HCT116 (cell line): ENCODE results near the gene AKAP9.

Experiments used
- ATF3 ChIP-seq: IDR thresholded peaks from 2 replicates; pipeline ENCODE4 v1.6.1; 2012
- CEBPB ChIP-seq: IDR thresholded peaks from 2 replicates; pipeline ENCODE4 v1.6.1; 2012; ENCODE audit warnings: low read depth
- EGR1 ChIP-seq: IDR thresholded peaks from 2 replicates; pipeline ENCODE4 v1.6.1; 2012; ENCODE audit warnings: low read depth
- EZH2phosphoT487 ChIP-seq: fragments of 200-600 bp; IDR thresholded peaks from 2 replicates; pipeline ENCODE4 v1.6.1; 2018; ENCODE audit warnings: antibody characterized with exemption, borderline replicate concordance
- JUND ChIP-seq: IDR thresholded peaks from 2 replicates; pipeline ENCODE4 v1.6.1; 2012
- POLR2A ChIP-seq: IDR thresholded peaks from 2 replicates; pipeline ENCODE4 v1.7.0; 2011; ENCODE audit warnings: borderline replicate concordance; ENCODE audit not compliant: insufficient read depth, insufficient read length; ENCODE audit errors: extremely low read depth
- POLR2AphosphoS5 ChIP-seq: IDR thresholded peaks from 2 replicates; pipeline ENCODE4 v1.6.1; 2011; ENCODE audit warnings: mild to moderate bottlenecking, low read depth, low read length, moderate library complexity
- ZFX ChIP-seq: fragments of 450-650 bp; IDR thresholded peaks from 2 replicates; pipeline ENCODE4 v1.6.1; 2017
- ZNF274 ChIP-seq: fragments of 200-500 bp; sonication (Bioruptor generic); IDR thresholded peaks from 2 replicates; pipeline ENCODE4 v1.6.1; 2014; ENCODE audit warnings: mild to moderate bottlenecking, low read depth, low read length, inconsistent platforms
- TF ChIP-seq, protein P1 (sequence below), 3 experiments: fragments of 200-600 bp in 1 of 3; sonication (generic) in 1 of 3; IDR thresholded peaks in 2 of 3; conservative IDR thresholded peaks in 1 of 3; 2 replicates each; pipeline ENCODE4 v1.5.1; 2012 to 2017; ENCODE audit warnings: low read depth in 2 of 3, low read length in 2 of 3, antibody characterized with exemption in 1 of 3, borderline replicate concordance in 1 of 3, control low read depth in 1 of 3, mild to moderate bottlenecking in 1 of 3, mixed read lengths in 1 of 3, mixed run types in 1 of 3, moderate library complexity in 1 of 3; ENCODE audit not compliant: insufficient read depth in 1 of 3

- TF ChIP-seq POLR2AphosphoS5 (no peak), ATF3 (no peak), ZNF274 (no peak), EGR1 (no peak), JUND (no peak), POLR2A (no peak), EZH2phosphoT487 (no peak), CEBPB (no peak), ZFX (no peak)
- TF ChIP-seq, protein P1, sequence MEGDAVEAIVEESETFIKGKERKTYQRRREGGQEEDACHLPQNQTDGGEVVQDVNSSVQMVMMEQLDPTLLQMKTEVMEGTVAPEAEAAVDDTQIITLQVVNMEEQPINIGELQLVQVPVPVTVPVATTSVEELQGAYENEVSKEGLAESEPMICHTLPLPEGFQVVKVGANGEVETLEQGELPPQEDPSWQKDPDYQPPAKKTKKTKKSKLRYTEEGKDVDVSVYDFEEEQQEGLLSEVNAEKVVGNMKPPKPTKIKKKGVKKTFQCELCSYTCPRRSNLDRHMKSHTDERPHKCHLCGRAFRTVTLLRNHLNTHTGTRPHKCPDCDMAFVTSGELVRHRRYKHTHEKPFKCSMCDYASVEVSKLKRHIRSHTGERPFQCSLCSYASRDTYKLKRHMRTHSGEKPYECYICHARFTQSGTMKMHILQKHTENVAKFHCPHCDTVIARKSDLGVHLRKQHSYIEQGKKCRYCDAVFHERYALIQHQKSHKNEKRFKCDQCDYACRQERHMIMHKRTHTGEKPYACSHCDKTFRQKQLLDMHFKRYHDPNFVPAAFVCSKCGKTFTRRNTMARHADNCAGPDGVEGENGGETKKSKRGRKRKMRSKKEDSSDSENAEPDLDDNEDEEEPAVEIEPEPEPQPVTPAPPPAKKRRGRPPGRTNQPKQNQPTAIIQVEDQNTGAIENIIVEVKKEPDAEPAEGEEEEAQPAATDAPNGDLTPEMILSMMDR (IDR thresholded peaks at IDR 0.05 in 2 of 3, conservative IDR thresholded peaks at IDR 0.05 in 1 of 3; ENCODE audit: borderline replicate concordance in 1 of 3, insufficient read depth in 1 of 3, low read depth in 2 of 3, low read length in 2 of 3): no peak
Observed at GRCh38 chr7:92039900-92040299, 99.2 kb downstream of the AKAP9 start.
